Type B pancreatic cell (in vitro differentiated cells): Measurements from ENCODE around the gene ARHGAP15. TPM values are rescaled to one million over a fixed set of nuclear protein-coding genes. Genes with fewer than 3 reads are reported as not detected.

Experiments
- DNase-seq: peaks from one replicate; pipeline ENCODE4 v3.0.0; 2021; ENCODE audit warnings: mixed read lengths; ENCODE audit not compliant: unreplicated experiment; ENCODE audit errors: extremely low spot score
- H3K27ac Mint-ChIP-seq: 2 replicates; pipeline ENCODE4 v1.8.0; 2021; ENCODE audit warnings: mild to moderate bottlenecking, mixed read lengths
- H3K27me3 Mint-ChIP-seq: 2 replicates; pipeline ENCODE4 v1.8.0; 2021; ENCODE audit warnings: mixed read lengths
- H3K36me3 Mint-ChIP-seq: 2 replicates; pipeline ENCODE4 v1.8.0; 2021; ENCODE audit warnings: mixed read lengths
- H3K4me1 Mint-ChIP-seq: one replicate; pipeline ENCODE4 v1.8.0; 2021; ENCODE audit warnings: mixed read lengths; ENCODE audit not compliant: unreplicated experiment
- H3K4me3 Mint-ChIP-seq: 2 replicates; pipeline ENCODE4 v1.8.0; 2021; ENCODE audit warnings: mild to moderate bottlenecking, mixed read lengths
- H3K9me3 Mint-ChIP-seq: 2 replicates; pipeline ENCODE4 v1.8.0; 2021; ENCODE audit warnings: mixed read lengths
- total RNA-seq: library from RNA; stranded (reverse); gene quantifications from 2 replicates; pipeline ENCODE4 v1.2.1, GENCODE V29; 2021; ENCODE audit warnings: low replicate concordance
- TF ChIP-seq, protein P1 (sequence below): fragments of 200-600 bp; sonication (generic); conservative IDR thresholded peaks from 2 replicates; pipeline ENCODE4 v1.5.0; 2021; ENCODE audit warnings: antibody characterized with exemption, mild to moderate bottlenecking

The ARHGAP15 gene
- total RNA-seq, 1 donor from 2014 or later: not detected

GRCh38 chr2:143787674-143788073 is 658.5 kb downstream of the ARHGAP15 start:
- Mint-ChIP-seq H3K27ac (no peak overlapping the region), H3K9me3 (peaks cover 22% of the 10 kb centered on the region), H3K27me3 (peaks cover 24% of the 10 kb centered on the region), H3K4me1 (no peaks in the 10 kb centered on the region), H3K36me3 (no peaks in the 10 kb centered on the region), H3K4me3 (no peak overlapping the region)
- TF ChIP-seq, protein P1, sequence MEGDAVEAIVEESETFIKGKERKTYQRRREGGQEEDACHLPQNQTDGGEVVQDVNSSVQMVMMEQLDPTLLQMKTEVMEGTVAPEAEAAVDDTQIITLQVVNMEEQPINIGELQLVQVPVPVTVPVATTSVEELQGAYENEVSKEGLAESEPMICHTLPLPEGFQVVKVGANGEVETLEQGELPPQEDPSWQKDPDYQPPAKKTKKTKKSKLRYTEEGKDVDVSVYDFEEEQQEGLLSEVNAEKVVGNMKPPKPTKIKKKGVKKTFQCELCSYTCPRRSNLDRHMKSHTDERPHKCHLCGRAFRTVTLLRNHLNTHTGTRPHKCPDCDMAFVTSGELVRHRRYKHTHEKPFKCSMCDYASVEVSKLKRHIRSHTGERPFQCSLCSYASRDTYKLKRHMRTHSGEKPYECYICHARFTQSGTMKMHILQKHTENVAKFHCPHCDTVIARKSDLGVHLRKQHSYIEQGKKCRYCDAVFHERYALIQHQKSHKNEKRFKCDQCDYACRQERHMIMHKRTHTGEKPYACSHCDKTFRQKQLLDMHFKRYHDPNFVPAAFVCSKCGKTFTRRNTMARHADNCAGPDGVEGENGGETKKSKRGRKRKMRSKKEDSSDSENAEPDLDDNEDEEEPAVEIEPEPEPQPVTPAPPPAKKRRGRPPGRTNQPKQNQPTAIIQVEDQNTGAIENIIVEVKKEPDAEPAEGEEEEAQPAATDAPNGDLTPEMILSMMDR: no peak
- no peak for DNase-seq

GRCh38 chr2:143792602-143793001 is 663.4 kb downstream of the ARHGAP15 start:
- DNase-seq: no peak
- TF ChIP-seq, protein P1: no peak
- no peaks in the 10 kb centered on the region for H3K4me1 Mint-ChIP-seq
- no peaks in the 10 kb centered on the region for H3K36me3 Mint-ChIP-seq
- H3K27me3 Mint-ChIP-seq: peaks cover 24% of the 10 kb centered on the region
- H3K27ac Mint-ChIP-seq: no peak overlapping the region
- peaks cover 20% of the 10 kb centered on the region for H3K9me3 Mint-ChIP-seq
- H3K4me3 Mint-ChIP-seq: no peak overlapping the region

DNA sequence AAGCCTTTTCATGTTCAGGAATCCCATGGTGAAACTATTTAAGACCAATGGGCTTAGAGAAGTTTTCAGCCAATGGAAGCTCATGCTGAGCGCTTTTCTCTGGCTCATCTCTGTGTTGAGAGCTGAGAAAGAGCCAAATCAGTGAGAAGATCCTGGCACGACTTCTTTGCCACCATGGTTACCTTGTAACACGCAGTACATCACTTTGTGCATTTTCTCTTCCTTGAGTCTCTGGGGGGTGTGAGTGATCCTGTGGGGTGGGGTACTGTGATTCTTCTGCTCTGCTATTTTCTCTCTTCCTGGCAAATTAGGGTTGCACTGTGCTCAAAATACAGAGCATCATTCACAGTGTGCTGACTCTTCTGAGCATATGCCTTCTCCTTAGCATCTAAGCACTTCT is 664.2 kb downstream of the ARHGAP15 start:
- no peaks in the 10 kb centered on the region for H3K4me1 Mint-ChIP-seq
- H3K27me3 Mint-ChIP-seq: peaks cover 17% of the 10 kb centered on the region
- H3K27ac Mint-ChIP-seq: no peak overlapping the region
- TF ChIP-seq, protein P1: no peak
- no peak overlapping the region for H3K4me3 Mint-ChIP-seq
- peaks cover 12% of the 10 kb centered on the region for H3K9me3 Mint-ChIP-seq
- no peak for DNase-seq
- no peaks in the 10 kb centered on the region for H3K36me3 Mint-ChIP-seq

DNA sequence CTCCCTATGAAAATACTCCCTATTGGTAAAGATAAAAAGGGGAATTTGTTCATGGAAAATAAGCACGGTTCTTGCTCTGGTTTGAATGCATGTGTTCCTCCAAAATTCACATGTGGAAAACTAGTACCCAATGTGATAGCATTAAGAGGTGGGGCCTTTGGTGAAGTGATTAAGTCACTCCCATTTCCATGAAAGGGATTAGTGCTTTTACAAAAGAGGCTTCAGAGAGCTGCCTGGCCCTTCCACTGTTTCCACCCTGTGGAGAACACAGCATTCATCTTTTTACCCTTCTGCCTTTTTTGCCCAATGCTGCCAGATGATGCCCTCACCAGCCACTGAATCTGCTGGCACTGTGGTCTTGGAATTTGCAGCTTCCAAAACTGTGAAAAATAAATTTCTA is 666.8 kb downstream of the ARHGAP15 start:
- no peak for DNase-seq
- no peaks in the 10 kb centered on the region for H3K4me1 Mint-ChIP-seq
- TF ChIP-seq, protein P1: no peak
- no peaks in the 10 kb centered on the region for H3K36me3 Mint-ChIP-seq
- peaks cover 3% of the 10 kb centered on the region for H3K9me3 Mint-ChIP-seq
- no peak overlapping the region for H3K27ac Mint-ChIP-seq
- H3K4me3 Mint-ChIP-seq: no peak overlapping the region
- peaks cover 7% of the 10 kb centered on the region for H3K27me3 Mint-ChIP-seq

- TF ChIP-seq, protein P1: no peak
- Mint-ChIP-seq H3K4me3 (no peak overlapping the region), H3K27me3 (peaks cover 7% of the 10 kb centered on the region), H3K4me1 (no peaks in the 10 kb centered on the region), H3K36me3 (no peaks in the 10 kb centered on the region), H3K27ac (no peak overlapping the region), H3K9me3 (peaks cover 4% of the 10 kb centered on the region)
- no peak for DNase-seq
Measured at GRCh38 chr2:143801561-143801960, 672.3 kb downstream of the ARHGAP15 start.

- no peak overlapping the region for H3K27ac Mint-ChIP-seq
- no peak overlapping the region for H3K4me3 Mint-ChIP-seq
- H3K4me1 Mint-ChIP-seq: no peaks in the 10 kb centered on the region
- H3K9me3 Mint-ChIP-seq: peaks cover 5% of the 10 kb centered on the region
- no peaks in the 10 kb centered on the region for H3K36me3 Mint-ChIP-seq
- H3K27me3 Mint-ChIP-seq: peaks cover 7% of the 10 kb centered on the region
- no peak for DNase-seq
- TF ChIP-seq, protein P1: no peak
Measured at GRCh38 chr2:143802242-143802641, 673.0 kb downstream of the ARHGAP15 start.
